HCT116 (cell line): ENCODE measurements around the gene FNDC1. TPM values are rescaled to one million over a fixed set of nuclear protein-coding genes. Genes with fewer than 3 reads are reported as not detected.

Source experiments
- ATAC-seq: fragments of 200-7000 bp; cut with Tn5 transposase; 2 replicates; pipeline ENCODE4 v1.9.1; 2020; ENCODE audit warnings: mild to moderate bottlenecking, moderate library complexity
- BruUV-seq: library from RNA; stranded (reverse); fragments of 400-500 nt; replicated peaks from 2 replicates; lab custom pipeline; 2021; lab: Mats Ljungman, UMichigan
- CTCF ChIA-PET: fragments of 300-600 bp; sonication (Branson Sonifier 250); formaldehyde crosslinking; loops from one replicate; lab custom pipeline; 2021; ENCODE audit warnings: antibody characterized with exemption; lab: Charles Lee
- POLR2A ChIA-PET: fragments of 300-600, 350-600 bp; sonication (Branson Sonifier 250); formaldehyde crosslinking; loops from one replicate; lab custom pipeline; 2021; ENCODE audit warnings: antibody characterized with exemption; lab: Charles Lee
- RAD21 ChIA-PET, 2 experiments: fragments of 300-600 bp; sonication (Branson Sonifier 250); formaldehyde crosslinking; loops; one replicate each; lab custom pipeline; 2023; ENCODE audit warnings: low total read pairs in 2 of 2; ENCODE audit not compliant: uncharacterized antibody in 2 of 2, unreplicated experiment in 2 of 2, low non-redundant PET in 1 of 2; lab: Charles Lee
- DNase-seq: peaks from one replicate; pipeline ENCODE4 v3.0.0-alpha.2; 2010; ENCODE audit warnings: low read depth, low spot score
- H2AFZ ChIP-seq: fragments of 200-600 bp; shearing (Covaris generic), sonication (generic); 2 replicates; pipeline ENCODE4 v1.6.1; 2017; ENCODE audit warnings: low read depth, mixed run types, mixed read lengths, antibody characterized with exemption, low read length; ENCODE audit not compliant: poor library complexity, severe bottlenecking
- H3K27ac ChIP-seq: 2 replicates; pipeline ENCODE4 v1.5.1; 2012; ENCODE audit warnings: low read depth, low read length
- H3K27me3 ChIP-seq: fragments of 200-600 bp; sonication (generic); 2 replicates; pipeline ENCODE4 v1.6.1; 2016; ENCODE audit warnings: mixed run types, low read length, mixed read lengths; ENCODE audit not compliant: insufficient read depth
- H3K36me3 ChIP-seq, 2 experiments: fragments of 200-500 bp in 1 of 2; fragments of 200-600 bp in 1 of 2; sonication (Bioruptor generic) in 1 of 2; sonication (generic) in 1 of 2; 2 replicates each; pipeline versions ENCODE4 v1.5.1 to v1.6.1; 2014 to 2016; ENCODE audit warnings: low read length in 2 of 2, inconsistent platforms in 1 of 2, mixed read lengths in 1 of 2, mixed run types in 1 of 2; ENCODE audit not compliant: insufficient read depth in 2 of 2, control insufficient read depth in 1 of 2
- H3K4me1 ChIP-seq, 2 experiments: fragments of 200-600 bp in 1 of 2; sonication (generic) in 1 of 2; 2 replicates each; pipeline versions ENCODE4 v1.5.1 to v1.6.1; 2012 to 2017; ENCODE audit warnings: low read length in 2 of 2, inconsistent platforms in 1 of 2, mild to moderate bottlenecking in 1 of 2, mixed read lengths in 1 of 2, mixed run types in 1 of 2, moderate library complexity in 1 of 2; ENCODE audit not compliant: insufficient read depth in 2 of 2, control insufficient read depth in 1 of 2
- H3K4me2 ChIP-seq: fragments of 200-600 bp; sonication (generic); 2 replicates; pipeline ENCODE4 v1.6.1; 2017; ENCODE audit warnings: mixed run types, low read length, mixed read lengths
- H3K4me3 ChIP-seq, 2 experiments: fragments of 200-600 bp in 1 of 2; sonication (generic) in 1 of 2; replicated peaks in 1 of 2; 2 replicates each; pipeline ENCODE4 v1.5.1; 2011 to 2016; ENCODE audit warnings: low read length in 2 of 2, control low read depth in 1 of 2, low read depth in 1 of 2, mild to moderate bottlenecking in 1 of 2, mixed read lengths in 1 of 2, mixed run types in 1 of 2
- H3K79me2 ChIP-seq: fragments of 200-600 bp; sonication (generic); 2 replicates; pipeline ENCODE4 v1.6.1; 2017; ENCODE audit warnings: mild to moderate bottlenecking, mixed run types, low read length, moderate library complexity, mixed read lengths; ENCODE audit not compliant: insufficient read depth
- H3K9ac ChIP-seq: fragments of 200-600 bp; sonication (generic); 2 replicates; pipeline ENCODE4 v1.6.1; 2016; ENCODE audit warnings: low read length, mixed read lengths
- H3K9me2 ChIP-seq: fragments of 200-600 bp; sonication (generic), shearing (Covaris generic); 2 replicates; pipeline ENCODE4 v1.6.1; 2017; ENCODE audit warnings: mixed run types, mild to moderate bottlenecking, moderate library complexity; ENCODE audit not compliant: insufficient read depth
- H3K9me3 ChIP-seq, 2 experiments: fragments of 200-500 bp in 1 of 2; fragments of 200-600 bp in 1 of 2; sonication (Bioruptor generic) in 1 of 2; sonication (generic) in 1 of 2; 2 replicates each; pipeline ENCODE4 v1.6.1; 2014 to 2017; ENCODE audit warnings: low read length in 2 of 2, mixed read lengths in 2 of 2, inconsistent platforms in 1 of 2, low read depth in 1 of 2, mild to moderate bottlenecking in 1 of 2, mixed run types in 1 of 2, moderate library complexity in 1 of 2; ENCODE audit not compliant: control insufficient read depth in 1 of 2, insufficient read depth in 1 of 2
- H4K20me1 ChIP-seq: fragments of 200-600 bp; sonication (generic), shearing (Covaris generic); 2 replicates; pipeline ENCODE4 v1.6.1; 2017; ENCODE audit warnings: mixed run types, mild to moderate bottlenecking, moderate library complexity; ENCODE audit not compliant: insufficient read depth
- ATF3 ChIP-seq: IDR thresholded peaks from 2 replicates; pipeline ENCODE4 v1.6.1; 2012
- CBX3 ChIP-seq: IDR thresholded peaks from 2 replicates; pipeline ENCODE4 v1.6.1; 2012; ENCODE audit warnings: low read depth
- CTCF ChIP-seq, 3 experiments: fragments of 200-600 bp in 1 of 3; sonication (generic) in 1 of 3; IDR thresholded peaks in 2 of 3; conservative IDR thresholded peaks in 1 of 3; 2 replicates each; pipeline ENCODE4 v1.5.1; 2012 to 2017; ENCODE audit warnings: low read depth in 2 of 3, low read length in 2 of 3, antibody characterized with exemption in 1 of 3, borderline replicate concordance in 1 of 3, control low read depth in 1 of 3, mild to moderate bottlenecking in 1 of 3, mixed read lengths in 1 of 3, mixed run types in 1 of 3, moderate library complexity in 1 of 3; ENCODE audit not compliant: insufficient read depth in 1 of 3
- EGR1 ChIP-seq: IDR thresholded peaks from 2 replicates; pipeline ENCODE4 v1.6.1; 2012; ENCODE audit warnings: low read depth
- ELF1 ChIP-seq: IDR thresholded peaks from 2 replicates; pipeline ENCODE4 v1.6.1; 2012; ENCODE audit warnings: low read depth, borderline replicate concordance
- FOSL1 ChIP-seq: IDR thresholded peaks from 2 replicates; pipeline ENCODE4 v1.6.1; 2012; ENCODE audit warnings: low read depth
- JUND ChIP-seq: IDR thresholded peaks from 2 replicates; pipeline ENCODE4 v1.6.1; 2012
- MAX ChIP-seq: IDR thresholded peaks from 2 replicates; pipeline ENCODE4 v1.6.1; 2012
- POLR2A ChIP-seq: IDR thresholded peaks from 2 replicates; pipeline ENCODE4 v1.7.0; 2011; ENCODE audit warnings: borderline replicate concordance; ENCODE audit not compliant: insufficient read depth, insufficient read length; ENCODE audit errors: extremely low read depth
- RAD21 ChIP-seq: IDR thresholded peaks from 2 replicates; pipeline ENCODE4 v1.6.1; 2012; ENCODE audit warnings: low read depth, mild to moderate bottlenecking
- SIN3A ChIP-seq: IDR thresholded peaks from 2 replicates; pipeline ENCODE4 v1.6.1; 2012; ENCODE audit warnings: low read depth
- SP1 ChIP-seq: IDR thresholded peaks from 2 replicates; pipeline ENCODE4 v1.6.1; 2012; ENCODE audit warnings: low read depth
- SRF ChIP-seq: IDR thresholded peaks from 2 replicates; pipeline ENCODE4 v1.6.1; 2012; ENCODE audit warnings: low read depth
- TCF7L2 ChIP-seq: IDR thresholded peaks from 2 replicates; pipeline ENCODE4 v1.7.0; 2011; ENCODE audit warnings: borderline replicate concordance, inconsistent platforms; ENCODE audit not compliant: insufficient read depth, insufficient read length; ENCODE audit errors: extremely low read depth
- YY1 ChIP-seq: IDR thresholded peaks from 2 replicates; pipeline ENCODE4 v1.6.1; 2011; ENCODE audit warnings: low read length, low read depth, moderate library complexity, mild to moderate bottlenecking; ENCODE audit not compliant: insufficient replicate concordance; ENCODE audit errors: extremely low read depth
- ZBTB33 ChIP-seq: IDR thresholded peaks from 2 replicates; pipeline ENCODE4 v1.6.1; 2011; ENCODE audit warnings: mild to moderate bottlenecking, low read length, moderate library complexity; ENCODE audit not compliant: insufficient replicate concordance; ENCODE audit errors: extremely low read depth
- ZFX ChIP-seq: fragments of 450-650 bp; IDR thresholded peaks from 2 replicates; pipeline ENCODE4 v1.6.1; 2017
- ZNF274 ChIP-seq: fragments of 200-500 bp; sonication (Bioruptor generic); IDR thresholded peaks from 2 replicates; pipeline ENCODE4 v1.6.1; 2014; ENCODE audit warnings: mild to moderate bottlenecking, low read depth, low read length, inconsistent platforms
- intact Hi-C: fragments of 100-400 bp; cut with micrococcal nuclease; formaldehyde crosslinking; loops from 2 replicates; pipeline ENCODE4 v1.10.0; 2022
- total RNA-seq: library from RNA; stranded (reverse); gene quantifications from one replicate; pipeline ENCODE4 v1.2.1, GENCODE V29; 2021; ENCODE audit not compliant: unreplicated experiment

The FNDC1 gene
- total RNA-seq, 1 experiment from 2014 or later: 0.07 TPM

GRCh38 chr6:159317430-159317829, 148.2 kb downstream of the FNDC1 start:
- Histone ChIP-seq H3K4me2 (no peak overlapping the region), H2AFZ (no peak overlapping the region), H3K27me3 (peaks cover 53% of the 10 kb centered on the region), H3K9ac (no peak overlapping the region), H3K4me1 (no peaks in the 10 kb centered on the region), H3K36me3 (no peaks in the 10 kb centered on the region), H4K20me1 (no peaks in the 10 kb centered on the region), H3K27ac (no peak overlapping the region), H3K79me2 (no peaks in the 10 kb centered on the region), H3K9me3 (no peaks in the 10 kb centered on the region), H3K4me3 (no peak overlapping the region), H3K9me2 (no peaks in the 10 kb centered on the region)
- TF ChIP-seq SP1 (no peak), TCF7L2 (no peak), SIN3A (no peak), YY1 (no peak), CBX3 (no peak), EGR1 (no peak), CTCF (IDR thresholded peaks at IDR 0.05 in 2 of 3, conservative IDR thresholded peaks at IDR 0.05 in 1 of 3; ENCODE audit: borderline replicate concordance in 1 of 3, insufficient read depth in 1 of 3, low read depth in 2 of 3, low read length in 2 of 3) (no peak), ATF3 (no peak), FOSL1 (no peak), ZBTB33 (no peak), RAD21 (no peak), JUND (no peak), ELF1 (no peak), ZFX (no peak), MAX (no peak), ZNF274 (no peak), POLR2A (no peak), SRF (no peak)
- POLR2A ChIA-PET: no interaction called here
- DNase-seq (no peak), ATAC-seq (no peak)
- RAD21 ChIA-PET: no interaction called here
- CTCF ChIA-PET: no interaction called here
- intact Hi-C loops: no loop called here
- BruUV-seq: no TSS peak
